Aortic smooth muscle cell (primary cell): ENCODE data around the gene DENND11. TPM values are rescaled to one million over a fixed set of nuclear protein-coding genes. Genes with fewer than 3 reads are reported as not detected.

ENCODE experiments used
- total RNA-seq: library from RNA; depleted of rRNA; stranded (reverse); fragments of >200 nt; gene quantifications from 2 replicates; pipeline ENCODE4 v1.2.3, GENCODE V29; 2014

Gene DENND11, protein sequence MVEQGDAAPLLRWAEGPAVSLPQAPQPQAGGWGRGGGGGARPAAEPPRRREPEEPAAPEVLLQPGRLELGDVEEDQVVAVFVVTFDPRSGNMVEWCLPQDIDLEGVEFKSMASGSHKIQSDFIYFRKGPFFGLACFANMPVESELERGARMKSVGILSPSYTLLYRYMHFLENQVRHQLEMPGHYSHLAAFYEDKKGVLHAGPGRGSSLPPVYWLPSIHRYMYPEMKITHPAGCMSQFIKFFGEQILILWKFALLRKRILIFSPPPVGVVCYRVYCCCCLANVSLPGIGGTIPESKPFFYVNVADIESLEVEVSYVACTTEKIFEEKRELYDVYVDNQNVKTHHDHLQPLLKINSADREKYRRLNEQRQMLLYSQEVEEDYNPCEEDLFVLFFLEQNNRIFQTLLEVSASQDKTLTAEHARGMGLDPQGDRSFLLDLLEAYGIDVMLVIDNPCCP
- total RNA-seq: 7.5 and 9.0 TPM in 2 replicates

GRCh38 chr7:141702047-141702567 is at the start of gene DENND11:
Gene DENND11 (minus strand): TSS chr7:141702166. CDS start chr7:141702153, 13 bp downstream.

GRCh38 chr7:141737836-141738591 is 36.0 kb upstream of the DENND11 start, which contains the start of gene SSBP1:
Gene SSBP1 (plus strand): TSS chr7:141738358. CDS start chr7:141739167, 809 bp downstream.

DNA sequence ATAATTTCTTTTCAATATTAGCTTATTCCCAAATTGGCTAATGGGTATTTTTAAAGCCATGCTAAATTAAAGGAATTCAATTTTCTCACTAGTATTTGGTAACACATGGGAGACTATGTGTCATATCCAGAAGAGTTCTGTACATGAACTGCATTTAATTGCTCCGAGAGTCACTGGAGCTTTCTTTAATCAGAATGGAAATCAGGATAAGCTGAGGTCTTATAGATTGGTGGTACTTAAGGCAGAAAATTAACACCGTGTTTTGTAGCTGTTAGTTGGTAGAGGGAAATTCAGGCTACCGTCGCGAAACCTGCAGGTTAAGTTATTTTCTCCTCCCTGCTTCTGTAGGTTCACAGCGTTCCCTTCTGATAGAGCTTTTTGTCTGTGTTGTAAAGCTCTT is 6.4 kb upstream of the DENND11 start, which contains the start of gene WEE2:
Gene WEE2, plus strand, starts transcription at position 3 of the 400 bp plus-strand sequence. CDS start 406 bp downstream, outside the sequence.

Other genes starting within 250 kb of the DENND11 start
- 16.9 and 20.1 TPM in 2 replicates for gene AGK, start 150.8 kb downstream of the DENND11 start, total RNA-seq
- gene WEE2, start 6.2 kb upstream of the DENND11 start, total RNA-seq: not detected in 2 replicates
- gene SSBP1, start 36.2 kb upstream of the DENND11 start, total RNA-seq: 172 and 203 TPM in 2 replicates
- 0.92 and 1.5 TPM in 2 replicates for gene TAS2R3, start 61.9 kb upstream of the DENND11 start, total RNA-seq
- 0.99 and 1.2 TPM in 2 replicates for gene TAS2R4, start 74.5 kb upstream of the DENND11 start, total RNA-seq
- gene TAS2R5, start 88.1 kb upstream of the DENND11 start, total RNA-seq: 0.79 and 0.81 TPM in 2 replicates
- gene PRSS37, start 139.3 kb upstream of the DENND11 start, total RNA-seq: not detected in 2 replicates
- gene OR9A4, start 214.2 kb upstream of the DENND11 start, total RNA-seq: not detected in 2 replicates
- not detected in 2 replicates for gene CLEC5A, start 244.8 kb upstream of the DENND11 start, total RNA-seq